Nephron progenitor cell (in vitro differentiated cells): ENCODE results near the gene COL26A1.

Experiments
- DNase-seq: peaks from one replicate; pipeline ENCODE4 v3.0.0; 2021
- H3K27ac Mint-ChIP-seq: 2 replicates; pipeline ENCODE4 v1.8.0; 2021; ENCODE audit warnings: mild to moderate bottlenecking, moderate library complexity, mixed read lengths
- H3K27me3 Mint-ChIP-seq: 2 replicates; pipeline ENCODE4 v1.8.0; 2021; ENCODE audit warnings: mild to moderate bottlenecking, low read depth, mixed read lengths; ENCODE audit not compliant: poor library complexity
- H3K36me3 Mint-ChIP-seq: 2 replicates; pipeline ENCODE4 v1.8.0; 2021; ENCODE audit warnings: low read depth, mixed read lengths
- H3K4me1 Mint-ChIP-seq: 2 replicates; pipeline ENCODE4 v1.8.0; 2021; ENCODE audit warnings: mixed read lengths
- H3K4me3 Mint-ChIP-seq: 2 replicates; pipeline ENCODE4 v1.8.0; 2021; ENCODE audit warnings: mild to moderate bottlenecking, moderate library complexity, mixed read lengths
- H3K9me3 Mint-ChIP-seq: 2 replicates; pipeline ENCODE4 v1.8.0; 2021; ENCODE audit warnings: mild to moderate bottlenecking, moderate library complexity, mixed read lengths
- CTCF ChIP-seq: fragments of 200-600 bp; sonication (generic); IDR thresholded peaks from 2 replicates; pipeline ENCODE4 v1.5.0; 2021; ENCODE audit warnings: antibody characterized with exemption

The COL26A1 gene

GRCh38 chr7:101537935-101538595 lies 175.4 kb downstream of the COL26A1 start:
- Mint-ChIP-seq H3K4me1 (peaks cover 13% of the 10 kb centered on the region), H3K36me3 (peaks cover 22% of the 10 kb centered on the region), H3K27me3 (no peaks in the 10 kb centered on the region), H3K9me3 (no peaks in the 10 kb centered on the region), H3K4me3 (no peak overlapping the region), H3K27ac (peak overlapping the region; percentile 71)
- DNase-seq: no peak
- no peak for TF ChIP-seq CTCF

GRCh38 chr7:101538596-101539459 lies 176.2 kb downstream of the COL26A1 start:
- peak overlapping the region; percentile 52 for H3K27ac Mint-ChIP-seq

GRCh38 chr7:101539784-101540183 lies 177.1 kb downstream of the COL26A1 start:
- H3K27me3 Mint-ChIP-seq: no peaks in the 10 kb centered on the region
- peaks cover 16% of the 10 kb centered on the region for H3K36me3 Mint-ChIP-seq
- H3K4me3 Mint-ChIP-seq: no peak overlapping the region
- TF ChIP-seq CTCF: no peak
- H3K27ac Mint-ChIP-seq: no peak overlapping the region
- no peak for DNase-seq
- H3K4me1 Mint-ChIP-seq: peaks cover 7% of the 10 kb centered on the region
- no peaks in the 10 kb centered on the region for H3K9me3 Mint-ChIP-seq

More at GRCh38 chr7:101538596-101539459, 176.2 kb downstream of the COL26A1 start:
- Mint-ChIP-seq H3K9me3 (no peaks in the 10 kb centered on the region), H3K4me3 (no peak overlapping the region), H3K4me1 (peaks cover 13% of the 10 kb centered on the region), H3K36me3 (peaks cover 23% of the 10 kb centered on the region), H3K27me3 (no peaks in the 10 kb centered on the region)
- TF ChIP-seq CTCF: peak; percentile 93
- peak; percentile 84 for DNase-seq

GRCh38 chr7:101542527-101543241 lies 180.0 kb downstream of the COL26A1 start:
- peak; percentile 91 for TF ChIP-seq CTCF
- Mint-ChIP-seq H3K27ac (no peak overlapping the region), H3K36me3 (peaks cover 28% of the 10 kb centered on the region), H3K9me3 (no peaks in the 10 kb centered on the region), H3K4me1 (peaks cover 6% of the 10 kb centered on the region), H3K27me3 (no peaks in the 10 kb centered on the region), H3K4me3 (no peak overlapping the region)
- DNase-seq: peak; percentile 91

- no peaks in the 10 kb centered on the region for H3K27me3 Mint-ChIP-seq
- peaks cover 34% of the 10 kb centered on the region for H3K36me3 Mint-ChIP-seq
- no peaks in the 10 kb centered on the region for H3K9me3 Mint-ChIP-seq
- no peak overlapping the region for H3K27ac Mint-ChIP-seq
- peaks cover 6% of the 10 kb centered on the region for H3K4me1 Mint-ChIP-seq
- no peak for DNase-seq
- no peak for TF ChIP-seq CTCF
- no peak overlapping the region for H3K4me3 Mint-ChIP-seq
Measured at GRCh38 chr7:101543242-101543766, 180.6 kb downstream of the COL26A1 start.
